Nephron (organoid): ENCODE measurements around the gene EGFLAM.

Source experiments
- H3K27ac Mint-ChIP-seq, 3 experiments: 2 replicates each; pipeline ENCODE4 v1.8.0; 2020; ENCODE audit warnings: mixed read lengths in 3 of 3, mild to moderate bottlenecking in 2 of 3, moderate library complexity in 1 of 3
- H3K27me3 Mint-ChIP-seq: 2 replicates; pipeline ENCODE4 v1.8.0; 2021; ENCODE audit warnings: low read depth, mild to moderate bottlenecking, moderate library complexity, mixed read lengths
- H3K36me3 Mint-ChIP-seq: 2 replicates; pipeline ENCODE4 v1.8.0; 2020; ENCODE audit warnings: low read depth, mixed read lengths
- H3K4me1 Mint-ChIP-seq: 2 replicates; pipeline ENCODE4 v1.8.0; 2020; ENCODE audit warnings: mixed read lengths
- H3K4me3 Mint-ChIP-seq, 3 experiments: 2 replicates each; pipeline ENCODE4 v1.8.0; 2020; ENCODE audit warnings: mild to moderate bottlenecking in 3 of 3, mixed read lengths in 3 of 3, moderate library complexity in 2 of 3
- H3K9me3 Mint-ChIP-seq: 2 replicates; pipeline ENCODE4 v1.8.0; 2020; ENCODE audit warnings: mixed read lengths
- TF ChIP-seq, protein P1 (sequence below), 3 experiments: fragments of 200-600 bp; sonication (generic); IDR thresholded peaks; one replicate each; pipeline ENCODE4 v1.5.0; 2021; ENCODE audit warnings: antibody characterized with exemption in 3 of 3; ENCODE audit not compliant: unreplicated experiment in 3 of 3

The EGFLAM gene

DNA sequence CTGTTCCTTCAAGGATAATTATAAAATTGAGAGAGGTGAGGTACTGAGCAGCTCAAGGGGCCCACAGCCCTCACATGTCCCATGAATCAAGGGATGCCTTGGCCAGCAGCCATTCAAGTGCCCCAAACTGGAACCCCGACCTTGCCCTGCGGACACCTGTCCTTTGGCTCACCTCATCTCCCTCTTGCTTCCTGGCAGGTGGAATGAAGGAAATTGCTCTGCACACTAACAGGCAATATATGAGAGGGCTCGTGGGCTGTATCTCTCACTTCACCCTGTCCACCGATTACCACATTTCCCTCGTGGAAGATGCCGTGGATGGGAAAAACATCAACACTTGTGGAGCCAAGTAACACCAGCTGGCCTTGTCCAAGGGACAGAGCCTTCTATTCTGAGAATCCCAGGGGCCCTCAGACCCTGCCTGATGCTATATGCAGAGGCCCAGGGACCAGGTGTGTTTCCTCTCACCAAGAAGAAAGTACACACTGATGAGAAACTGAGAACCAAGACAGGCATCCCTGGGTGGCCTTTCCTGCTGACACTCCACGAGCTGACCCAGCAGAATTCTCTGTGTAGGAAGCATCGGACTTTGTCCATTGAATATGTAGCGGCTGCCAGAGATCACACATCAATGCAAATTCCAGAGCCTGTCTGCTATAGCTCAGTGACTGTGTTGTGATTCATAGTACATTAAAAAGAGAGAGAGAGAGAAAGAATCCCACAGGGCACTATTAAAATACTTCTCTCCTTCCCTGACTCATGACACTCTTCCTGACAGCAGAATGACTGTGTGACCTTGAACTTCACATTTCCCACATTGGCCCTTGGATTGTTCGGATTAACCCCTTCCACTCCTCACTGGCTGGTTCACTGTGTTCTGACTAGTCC, 205.5 kb downstream of the EGFLAM start:
- Mint-ChIP-seq H3K27me3 (no peaks in the 10 kb centered on the region), H3K9me3 (no peaks in the 10 kb centered on the region), H3K27ac (no peak overlapping the region), H3K4me3 (no peak overlapping the region), H3K36me3 (no peaks in the 10 kb centered on the region), H3K4me1 (peaks cover 5% of the 10 kb centered on the region)
- TF ChIP-seq, protein P1, sequence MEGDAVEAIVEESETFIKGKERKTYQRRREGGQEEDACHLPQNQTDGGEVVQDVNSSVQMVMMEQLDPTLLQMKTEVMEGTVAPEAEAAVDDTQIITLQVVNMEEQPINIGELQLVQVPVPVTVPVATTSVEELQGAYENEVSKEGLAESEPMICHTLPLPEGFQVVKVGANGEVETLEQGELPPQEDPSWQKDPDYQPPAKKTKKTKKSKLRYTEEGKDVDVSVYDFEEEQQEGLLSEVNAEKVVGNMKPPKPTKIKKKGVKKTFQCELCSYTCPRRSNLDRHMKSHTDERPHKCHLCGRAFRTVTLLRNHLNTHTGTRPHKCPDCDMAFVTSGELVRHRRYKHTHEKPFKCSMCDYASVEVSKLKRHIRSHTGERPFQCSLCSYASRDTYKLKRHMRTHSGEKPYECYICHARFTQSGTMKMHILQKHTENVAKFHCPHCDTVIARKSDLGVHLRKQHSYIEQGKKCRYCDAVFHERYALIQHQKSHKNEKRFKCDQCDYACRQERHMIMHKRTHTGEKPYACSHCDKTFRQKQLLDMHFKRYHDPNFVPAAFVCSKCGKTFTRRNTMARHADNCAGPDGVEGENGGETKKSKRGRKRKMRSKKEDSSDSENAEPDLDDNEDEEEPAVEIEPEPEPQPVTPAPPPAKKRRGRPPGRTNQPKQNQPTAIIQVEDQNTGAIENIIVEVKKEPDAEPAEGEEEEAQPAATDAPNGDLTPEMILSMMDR (IDR thresholded peaks at IDR 0.05; ENCODE audit: unreplicated experiment in 3 of 3): no peak

DNA sequence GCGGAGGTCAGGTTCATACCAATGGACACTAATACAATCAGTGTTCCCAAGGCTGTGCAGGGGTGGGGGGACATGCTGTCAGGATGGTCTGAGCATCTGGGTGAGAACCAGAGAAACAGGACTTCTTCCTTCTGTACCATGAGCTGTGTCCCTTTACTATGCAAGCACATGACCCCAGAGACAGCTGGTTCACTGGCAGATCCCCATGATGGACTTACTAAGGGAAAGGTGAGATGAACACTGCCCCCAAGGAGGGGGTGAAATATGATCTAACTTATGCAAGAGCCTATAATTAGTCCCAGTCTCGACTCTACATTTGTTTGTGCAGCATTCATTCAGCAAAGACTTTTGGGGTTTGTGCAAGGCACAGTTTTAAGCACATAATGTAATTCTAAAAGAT, 206.7 kb downstream of the EGFLAM start:
- Mint-ChIP-seq H3K27ac (no peak overlapping the region), H3K4me3 (no peak overlapping the region), H3K36me3 (no peaks in the 10 kb centered on the region), H3K4me1 (peaks cover 7% of the 10 kb centered on the region), H3K27me3 (no peaks in the 10 kb centered on the region), H3K9me3 (no peaks in the 10 kb centered on the region)
- TF ChIP-seq, protein P1 (IDR thresholded peaks at IDR 0.05; ENCODE audit: unreplicated experiment in 3 of 3): no peak

DNA sequence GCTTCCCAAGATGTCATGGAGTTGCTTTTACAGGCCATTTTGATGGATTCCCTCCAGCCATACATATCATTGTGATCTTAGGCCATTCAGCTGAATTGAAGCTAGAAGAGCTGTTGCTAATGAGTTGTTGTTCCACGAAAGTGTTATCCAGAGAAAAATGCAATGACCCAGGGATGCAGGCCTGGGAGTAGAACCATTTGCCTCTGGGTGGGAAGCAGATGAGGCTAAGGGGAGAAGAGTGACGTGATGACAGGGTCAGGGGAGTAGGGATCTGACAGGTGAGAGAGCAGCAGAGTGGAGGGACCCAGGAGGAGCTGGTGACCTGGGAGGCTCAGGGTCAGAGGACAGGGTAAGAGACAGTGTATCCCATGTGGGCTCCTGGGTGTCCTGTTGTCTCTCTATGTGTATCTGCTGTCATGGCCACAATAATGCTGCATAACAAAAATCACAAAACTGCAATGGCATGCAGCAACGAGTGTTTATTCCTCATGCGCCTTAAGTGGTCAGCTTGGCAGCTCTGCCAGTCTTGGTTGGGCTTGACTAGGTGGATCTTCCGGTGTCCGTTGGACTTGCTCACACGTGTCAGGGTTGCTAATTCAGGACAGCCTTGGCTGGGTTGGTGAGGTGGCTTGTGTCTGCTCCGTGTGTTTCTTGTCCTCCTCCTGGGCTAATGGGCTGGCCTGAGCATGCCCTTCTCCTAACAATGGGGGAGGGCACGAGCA, 207.5 kb downstream of the EGFLAM start:
- TF ChIP-seq, protein P1 (IDR thresholded peaks at IDR 0.05; ENCODE audit: unreplicated experiment in 3 of 3): no peak
- peak overlapping the region in 1 of 3 experiments; percentile 97 for H3K27ac Mint-ChIP-seq
- H3K4me1 Mint-ChIP-seq: peaks cover 7% of the 10 kb centered on the region
- H3K4me3 Mint-ChIP-seq: no peak overlapping the region
- no peaks in the 10 kb centered on the region for H3K36me3 Mint-ChIP-seq
- H3K9me3 Mint-ChIP-seq: no peaks in the 10 kb centered on the region
- no peaks in the 10 kb centered on the region for H3K27me3 Mint-ChIP-seq

DNA sequence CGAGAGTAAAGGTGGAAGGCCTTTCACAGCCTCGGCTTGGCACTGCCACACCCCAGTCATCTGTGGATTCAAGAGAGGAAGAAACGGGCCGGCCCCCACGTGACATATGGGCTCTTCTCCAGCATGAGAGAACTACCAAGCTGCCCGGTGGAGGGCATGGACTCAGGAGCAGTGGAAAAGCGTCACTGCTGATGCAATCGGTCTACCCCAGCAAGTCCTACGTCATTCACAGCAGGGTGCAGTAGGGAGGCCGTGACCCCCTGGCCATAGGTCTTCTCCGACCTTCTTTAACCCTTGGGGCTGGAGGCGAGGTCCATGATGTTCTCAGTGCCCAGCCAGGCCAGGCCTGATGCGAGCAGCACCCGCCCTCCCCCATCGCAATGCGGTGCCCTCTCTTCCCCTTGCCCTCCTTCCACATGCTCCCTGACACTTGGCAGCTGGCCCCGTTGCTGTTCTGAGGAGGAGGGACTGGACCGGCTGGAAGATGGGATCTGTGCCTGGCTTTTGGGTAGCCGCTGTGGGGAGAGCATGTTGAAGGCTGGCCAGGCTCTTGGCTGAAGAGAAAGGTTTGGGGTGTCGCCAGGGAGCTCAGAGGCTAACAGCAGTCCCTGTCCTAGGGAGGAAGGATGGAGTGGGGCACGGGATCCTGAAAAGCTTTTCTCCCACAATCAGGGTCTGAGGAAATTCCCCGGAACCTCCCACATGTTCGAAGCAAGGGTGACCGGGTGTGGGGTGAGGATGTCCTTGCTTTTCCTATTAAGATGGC, 208.2 kb downstream of the EGFLAM start:
- H3K4me3 Mint-ChIP-seq: no peak overlapping the region
- no peaks in the 10 kb centered on the region for H3K27me3 Mint-ChIP-seq
- no peaks in the 10 kb centered on the region for H3K36me3 Mint-ChIP-seq
- H3K9me3 Mint-ChIP-seq: no peaks in the 10 kb centered on the region
- peak overlapping the region in 1 of 3 experiments; percentile 97 for H3K27ac Mint-ChIP-seq
- peaks cover 8% of the 10 kb centered on the region for H3K4me1 Mint-ChIP-seq
- TF ChIP-seq, protein P1 (IDR thresholded peaks at IDR 0.05; ENCODE audit: unreplicated experiment in 3 of 3): no peak

DNA sequence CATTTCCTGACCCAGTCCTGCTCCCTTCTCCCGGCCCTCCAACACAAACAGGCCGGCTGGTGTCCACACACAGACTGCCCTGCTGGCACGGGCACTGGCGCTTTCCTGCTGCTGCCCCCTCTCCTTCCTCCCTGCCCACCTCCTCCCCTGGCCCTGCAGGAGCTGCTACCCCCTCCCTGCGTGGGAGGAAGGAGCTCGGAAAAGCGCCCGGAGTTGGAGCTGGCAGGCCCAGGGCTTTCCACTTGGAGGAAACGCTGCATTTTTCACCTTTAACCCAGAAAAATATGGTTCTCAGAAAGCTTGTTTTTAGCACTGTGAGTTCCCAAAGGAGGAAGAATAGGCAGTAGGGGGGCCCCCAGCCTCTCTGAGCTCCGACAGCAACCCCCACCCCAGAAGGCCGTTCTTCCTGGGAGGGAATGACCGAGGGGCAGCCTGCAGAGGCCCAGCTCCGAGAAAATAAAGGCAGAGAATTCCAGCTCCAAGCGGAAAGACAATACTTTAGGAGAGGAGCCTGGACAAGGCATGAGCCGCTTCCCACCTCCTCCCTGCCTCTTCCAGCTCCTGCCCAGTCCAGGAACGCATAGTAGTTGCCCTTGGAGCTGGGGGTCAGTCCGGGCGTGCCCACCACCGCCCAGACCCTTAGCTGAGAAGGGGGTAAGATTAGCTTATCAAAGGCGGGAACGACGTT, 209.1 kb downstream of the EGFLAM start:
- H3K9me3 Mint-ChIP-seq: no peaks in the 10 kb centered on the region
- H3K36me3 Mint-ChIP-seq: no peaks in the 10 kb centered on the region
- H3K4me3 Mint-ChIP-seq: peak overlapping the region; percentile 32 to 70 (median 55)
- TF ChIP-seq, protein P1 (IDR thresholded peaks at IDR 0.05; ENCODE audit: unreplicated experiment in 3 of 3): no peak
- no peaks in the 10 kb centered on the region for H3K27me3 Mint-ChIP-seq
- H3K4me1 Mint-ChIP-seq: peaks cover 11% of the 10 kb centered on the region
- H3K27ac Mint-ChIP-seq: peak overlapping the region in 1 of 3 experiments; percentile 97
